IMR-90 (cell line): ENCODE measurements around the gene CYP2W1. TPM values are rescaled to one million over a fixed set of nuclear protein-coding genes. Genes with fewer than 3 reads are reported as not detected.

ENCODE experiments used
- ATAC-seq: fragments of 200-7000 bp; cut with Tn5 transposase; 2 replicates; pipeline ENCODE4 v1.9.1; 2020; ENCODE audit warnings: low read depth, mild to moderate bottlenecking, moderate library complexity
- BruUV-seq: library from RNA; stranded (reverse); fragments of 400-500 nt; replicated peaks from 2 replicates; lab custom pipeline; 2021; lab: Mats Ljungman, UMichigan
- CTCF ChIA-PET: fragments of 300-600 bp; formaldehyde crosslinking; extraction: SDS; loops from one replicate; lab custom pipeline; 2021; ENCODE audit warnings: antibody characterized with exemption; lab: Yijun Ruan, JAX
- POLR2A ChIA-PET: fragments of 300-600 bp; sonication (Branson Sonifier 250); formaldehyde crosslinking; loops from one replicate; lab custom pipeline; 2022; ENCODE audit warnings: antibody characterized with exemption; ENCODE audit not compliant: unreplicated experiment; lab: Charles Lee
- DNase-seq: peaks from one replicate; pipeline ENCODE4 v3.0.0; 2013
- H2AFZ ChIP-seq: replicated peaks from 2 replicates; pipeline ENCODE3; 2013; ENCODE audit warnings: low read length, mild to moderate bottlenecking; ENCODE audit not compliant: poor library complexity
- H2AK5ac ChIP-seq: 2 replicates; pipeline ENCODE4 v1.6.1; 2013; ENCODE audit warnings: low read depth, low read length, inconsistent platforms
- H2AK9ac ChIP-seq: replicated peaks from 2 replicates; pipeline ENCODE3; 2013; ENCODE audit warnings: mild to moderate bottlenecking, low read depth, low read length, moderate library complexity; ENCODE audit not compliant: poor library complexity
- H2BK120ac ChIP-seq: 2 replicates; pipeline ENCODE4 v1.6.1; 2013; ENCODE audit warnings: low read depth, low read length, inconsistent platforms
- H2BK15ac ChIP-seq: 3 replicates; pipeline ENCODE4 v1.6.1; 2013; ENCODE audit warnings: low read depth, low read length, inconsistent platforms
- H2BK20ac ChIP-seq: 2 replicates; pipeline ENCODE4 v1.6.1; 2013; ENCODE audit warnings: low read depth, mild to moderate bottlenecking, inconsistent platforms, low read length, moderate library complexity
- H2BK5ac ChIP-seq: 2 replicates; pipeline ENCODE4 v1.6.1; 2013; ENCODE audit warnings: mild to moderate bottlenecking, low read depth, low read length, inconsistent platforms; ENCODE audit not compliant: poor library complexity, severe bottlenecking
- H3K14ac ChIP-seq: replicated peaks from 2 replicates; pipeline ENCODE4 v1.6.1; 2013; ENCODE audit warnings: low read depth, low read length, inconsistent platforms
- H3K18ac ChIP-seq: 2 replicates; pipeline ENCODE4 v1.6.1; 2013; ENCODE audit warnings: low read depth, low read length, control low read depth
- H3K23ac ChIP-seq: 2 replicates; pipeline ENCODE4 v1.6.1; 2013; ENCODE audit warnings: low read depth, low read length, inconsistent platforms
- H3K27ac ChIP-seq: 2 replicates; pipeline ENCODE4 v1.5.1; 2013; ENCODE audit warnings: mild to moderate bottlenecking, control low read depth, low read length; ENCODE audit not compliant: insufficient read depth
- H3K27me3 ChIP-seq: 2 replicates; pipeline ENCODE4 v1.6.1; 2013; ENCODE audit warnings: low read length; ENCODE audit not compliant: control insufficient read depth, insufficient read depth
- H3K36me3 ChIP-seq: 2 replicates; pipeline ENCODE4 v1.6.1; 2013; ENCODE audit warnings: low read length, mixed read lengths; ENCODE audit not compliant: control insufficient read depth, insufficient read depth
- H3K4ac ChIP-seq: 2 replicates; pipeline ENCODE4 v1.6.1; 2013; ENCODE audit warnings: low read depth, low read length, inconsistent platforms
- H3K4me1 ChIP-seq: 2 replicates; pipeline ENCODE4 v1.6.1; 2013; ENCODE audit warnings: low read length, mixed read lengths; ENCODE audit not compliant: control insufficient read depth, insufficient read depth
- H3K4me2 ChIP-seq: 2 replicates; pipeline ENCODE4 v1.6.1; 2013; ENCODE audit warnings: low read depth, mild to moderate bottlenecking, control low read depth, low read length, moderate library complexity
- H3K4me3 ChIP-seq: 2 replicates; pipeline ENCODE4 v1.5.1; 2013; ENCODE audit warnings: low read depth, mild to moderate bottlenecking, control low read depth, low read length, moderate library complexity; ENCODE audit not compliant: insufficient read depth
- H3K56ac ChIP-seq: 2 replicates; pipeline ENCODE4 v1.6.1; 2013; ENCODE audit warnings: low read length, inconsistent platforms; ENCODE audit not compliant: insufficient read depth; ENCODE audit errors: extremely low read depth
- H3K79me1 ChIP-seq, 2 experiments: 2 replicates each; pipeline ENCODE4 v1.6.1; 2013; ENCODE audit warnings: low read length in 2 of 2, inconsistent platforms in 1 of 2, low read depth in 1 of 2
- H3K9ac ChIP-seq: 2 replicates; pipeline ENCODE4 v1.6.1; 2013; ENCODE audit warnings: low read depth, low read length, control low read depth
- H3K9me1 ChIP-seq: 2 replicates; pipeline ENCODE4 v1.6.1; 2013; ENCODE audit warnings: low read length, inconsistent platforms; ENCODE audit not compliant: insufficient read depth
- H3K9me3 ChIP-seq: 2 replicates; pipeline ENCODE4 v1.6.1; 2013; ENCODE audit warnings: low read length; ENCODE audit not compliant: control insufficient read depth, insufficient read depth
- H4K20me1 ChIP-seq: 2 replicates; pipeline ENCODE4 v1.6.1; 2013; ENCODE audit warnings: low read length, inconsistent platforms; ENCODE audit not compliant: insufficient read depth
- H4K5ac ChIP-seq: 2 replicates; pipeline ENCODE4 v1.6.1; 2013; ENCODE audit warnings: mild to moderate bottlenecking, low read depth, low read length, control low read depth
- H4K8ac ChIP-seq, 2 experiments: 2 replicates each; pipeline ENCODE4 v1.6.1; 2013; ENCODE audit warnings: low read depth in 2 of 2, low read length in 2 of 2, control low read depth in 1 of 2, inconsistent platforms in 1 of 2
- H4K91ac ChIP-seq: 2 replicates; pipeline ENCODE4 v1.6.1; 2013; ENCODE audit warnings: low read depth, low read length, inconsistent platforms; ENCODE audit not compliant: insufficient read depth
- CEBPB ChIP-seq: IDR thresholded peaks from 2 replicates; pipeline ENCODE4 v1.6.1; 2012; ENCODE audit warnings: low read depth, low read length, improper control_type of control experiment
- CTCF ChIP-seq: conservative IDR thresholded peaks from 2 replicates; pipeline ENCODE4 v1.5.1; 2012; ENCODE audit warnings: mild to moderate bottlenecking, low read depth, low read length, improper control_type of control experiment
- ELK1 ChIP-seq: fragments of 150-350 bp; IDR thresholded peaks from 2 replicates; pipeline ENCODE4 v1.6.1; 2016; ENCODE audit warnings: low read depth, mild to moderate bottlenecking, low read length, moderate library complexity, borderline replicate concordance
- MAFK ChIP-seq: IDR thresholded peaks from 2 replicates; pipeline ENCODE4 v1.6.1; 2012; ENCODE audit warnings: low read depth, low read length, improper control_type of control experiment
- MAZ ChIP-seq: IDR thresholded peaks from 2 replicates; pipeline ENCODE4 v1.6.1; 2012; ENCODE audit warnings: low read depth, mild to moderate bottlenecking, low read length, improper control_type of control experiment, moderate library complexity, borderline replicate concordance
- MXI1 ChIP-seq: IDR thresholded peaks from 2 replicates; pipeline ENCODE4 v1.6.1; 2012; ENCODE audit warnings: low read depth, mild to moderate bottlenecking, low read length, moderate library complexity, borderline replicate concordance
- NFE2L2 ChIP-seq: fragments of 150-350 bp; IDR thresholded peaks from 2 replicates; pipeline ENCODE4 v1.6.1; 2016; ENCODE audit warnings: low read depth, mild to moderate bottlenecking, low read length
- POLR2A ChIP-seq: IDR thresholded peaks from 2 replicates; pipeline ENCODE4 v1.6.1; 2012; ENCODE audit warnings: mild to moderate bottlenecking, low read depth, low read length
- RCOR1 ChIP-seq: IDR thresholded peaks from 2 replicates; pipeline ENCODE4 v1.6.1; 2012; ENCODE audit warnings: mild to moderate bottlenecking, low read length, improper control_type of control experiment; ENCODE audit not compliant: insufficient replicate concordance
- RFX5 ChIP-seq: IDR thresholded peaks from 2 replicates; pipeline ENCODE4 v1.8.0; 2012; ENCODE audit warnings: low read depth, mild to moderate bottlenecking, low read length, moderate library complexity
- SMC3 ChIP-seq: fragments of 150-350 bp; IDR thresholded peaks from 2 replicates; pipeline ENCODE4 v1.6.1; 2016; ENCODE audit warnings: low read depth, mild to moderate bottlenecking, antibody characterized with exemption, low read length, moderate library complexity
- USF2 ChIP-seq: fragments of 150-350 bp; IDR thresholded peaks from 2 replicates; pipeline ENCODE4 v1.6.1; 2017; ENCODE audit warnings: mild to moderate bottlenecking, antibody characterized with exemption, low read length, low read depth
- WGBS, 2 experiments: methylation state at CpG; one replicate each; pipeline versions ENCODE4 v1.1.5 to v1.1.7; 2013; ENCODE audit warnings: missing lambda C conversion rate in 2 of 2; ENCODE audit not compliant: insufficient read length in 1 of 2; ENCODE audit errors: extremely low coverage in 2 of 2; 5-methylcytosine and 5-hydroxymethylcytosine counted together
- dilution Hi-C: fragments of 300-500 bp; cut with HindIII; formaldehyde crosslinking; loops from one replicate; pipeline ENCODE4 v1.14.3; 2018; ENCODE audit warnings: low sequenced_read_pairs; ENCODE audit not compliant: unreplicated experiment
- in situ Hi-C: fragments of 300-500 bp; cut with MboI; formaldehyde crosslinking; loops from 3 replicates; pipeline ENCODE4 v1.14.3; 2019; ENCODE audit warnings: low sequenced_read_pairs, inconsistent platforms, mixed read lengths
- intact Hi-C: fragments of 100-400 bp; cut with micrococcal nuclease; formaldehyde crosslinking; loops from 2 replicates; pipeline ENCODE4 v1.10.0; 2022
- polyA plus RNA-seq, 3 experiments: library from polyadenylated mRNA; depleted of rRNA; stranded (reverse); fragments of >200 nt; gene quantifications; 2 replicates each; pipeline ENCODE4 v1.2.3, GENCODE V29; 2012; ENCODE audit warnings: low replicate concordance in 1 of 3
- total RNA-seq: library from RNA; depleted of rRNA; stranded (reverse); fragments of >200 nt; gene quantifications from 2 replicates; pipeline ENCODE4 v1.2.3, GENCODE V29; 2012

CYP2W1 gene
- total and polyA plus RNA-seq, 2 of the 4 experiments (the other 2 are of a cell fraction), result not detected

- H3K18ac ChIP-seq, result no peak overlapping the region
- H3K9ac ChIP-seq, result no peak overlapping the region
- H2BK20ac ChIP-seq, result no peak overlapping the region
- H3K27ac ChIP-seq, result no peak overlapping the region
- ChIA-PET CTCF (no interaction called here), POLR2A (no interaction called here)
- WGBS, 2 experiments, result 50% methylated on average over 6 of the region's 15 CpGs; no CpG with 5 or more reads in 1 of the 2 experiments
- no peaks in the 10 kb centered on the region for H3K9me1 ChIP-seq
- TF ChIP-seq RCOR1, result no peak
- no peak for TF ChIP-seq MXI1
- TF ChIP-seq CEBPB, result no peak
- TF ChIP-seq RFX5, result no peak
- no peak for TF ChIP-seq POLR2A
- no peak for TF ChIP-seq SMC3
- no peak for TF ChIP-seq MAZ
- TF ChIP-seq MAFK, result no peak
- no peak for TF ChIP-seq USF2
- no peak for TF ChIP-seq CTCF
- TF ChIP-seq NFE2L2, result no peak
- no peak for TF ChIP-seq ELK1
- no peak overlapping the region for H3K23ac ChIP-seq
- DNase-seq (no peak), ATAC-seq (no peak)
- H4K91ac ChIP-seq, result no peak overlapping the region
- H3K4me3 ChIP-seq, result no peak overlapping the region
- H2BK5ac ChIP-seq, result no peak overlapping the region
- H4K8ac ChIP-seq, result no peak overlapping the region
- no peak overlapping the region for H4K5ac ChIP-seq
- H3K4ac ChIP-seq, result no peak overlapping the region
- H3K4me2 ChIP-seq, result no peak overlapping the region
- H2AFZ ChIP-seq, result peak overlapping the region; percentile 32
- no peaks in the 10 kb centered on the region for H3K36me3 ChIP-seq
- in situ Hi-C loops, result no loop called here
- no peak overlapping the region for H2AK5ac ChIP-seq
- H4K20me1 ChIP-seq, result peaks cover 9% of the 10 kb centered on the region; the same call in 1 of the 2 replicates
- no peaks in the 10 kb centered on the region; the same call in 1 of the 2 replicates for H3K4me1 ChIP-seq
- H3K27me3 ChIP-seq, result no peaks in the 10 kb centered on the region
- no peak overlapping the region for H2AK9ac ChIP-seq
- H3K14ac ChIP-seq, result no peak overlapping the region
- intact Hi-C loops, result no loop called here
- no TSS peak for BruUV-seq
- no peak overlapping the region for H2BK120ac ChIP-seq
- dilution Hi-C loops, result no loop called here
- H3K79me1 ChIP-seq, result no peaks in the 10 kb centered on the region
- H3K9me3 ChIP-seq, result no peaks in the 10 kb centered on the region
- no peak overlapping the region for H3K56ac ChIP-seq
- H2BK15ac ChIP-seq, result no peak overlapping the region
These were observed 6.1 kb downstream of the CYP2W1 start for GRCh38 chr7:988963-989529.
